IPS-20b (cell line): ENCODE results near the gene STK39.
"Not testable (repeated sequence)": the region's sequence is repeated elsewhere in the genome, so short reads cannot be mapped to it uniquely, and the experiment has no call there.

Source experiments
- H3K27ac ChIP-seq: one replicate; pipeline ENCODE4 v1.5.1; 2013; ENCODE audit warnings: low read length
- H3K27me3 ChIP-seq: 2 replicates; pipeline ENCODE4 v1.6.1; 2013; ENCODE audit warnings: mild to moderate bottlenecking, low read length, inconsistent platforms; ENCODE audit not compliant: insufficient read depth
- H3K36me3 ChIP-seq: 2 replicates; pipeline ENCODE4 v1.6.1; 2013; ENCODE audit warnings: low read depth, mild to moderate bottlenecking, inconsistent platforms, low read length, moderate library complexity; ENCODE audit not compliant: insufficient read depth
- H3K4me1 ChIP-seq: 2 replicates; pipeline ENCODE4 v1.6.1; 2013; ENCODE audit warnings: mild to moderate bottlenecking, control low read depth, inconsistent platforms, low read length, moderate library complexity; ENCODE audit not compliant: insufficient read depth
- H3K4me3 ChIP-seq: 2 replicates; pipeline ENCODE4 v1.5.1; 2013; ENCODE audit warnings: mild to moderate bottlenecking, low read length, inconsistent platforms
- H3K9ac ChIP-seq: 2 replicates; pipeline ENCODE4 v1.6.1; 2013; ENCODE audit warnings: low read depth, mild to moderate bottlenecking, inconsistent platforms, low read length, moderate library complexity
- H3K9me3 ChIP-seq: 2 replicates; pipeline ENCODE4 v1.6.1; 2013; ENCODE audit warnings: mild to moderate bottlenecking, low read depth, low read length, inconsistent platforms; ENCODE audit not compliant: insufficient read depth

STK39 gene

DNA sequence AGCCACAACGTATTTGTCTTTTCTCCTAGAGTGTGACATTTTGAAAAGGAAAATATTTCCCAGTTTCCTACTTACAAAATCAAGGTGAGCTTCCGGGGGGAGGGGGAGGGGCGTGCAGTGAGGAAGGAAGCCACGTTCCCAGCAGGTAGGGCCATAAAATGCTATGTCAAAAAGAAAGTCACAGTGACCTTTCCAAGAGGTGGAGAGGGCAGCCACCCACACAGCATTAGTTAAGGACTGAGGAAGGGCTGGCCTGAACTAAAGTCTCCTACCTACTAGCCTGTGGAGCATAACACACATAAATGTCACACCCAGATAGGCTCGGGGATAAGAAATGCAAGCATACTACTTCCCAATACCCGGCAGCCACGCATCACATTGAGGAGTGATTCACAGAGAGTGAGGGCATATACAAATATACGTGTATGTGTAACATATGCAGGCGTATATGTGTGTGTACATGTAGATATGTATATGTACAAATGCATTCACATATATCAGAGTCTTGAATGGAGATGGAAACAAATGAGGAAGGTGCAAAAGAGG, 191.1 kb downstream of the STK39 start:
- no peaks in the 10 kb centered on the region for H3K4me1 ChIP-seq
- H3K36me3 ChIP-seq = 0 out of 2 replicates have a peak, but pooled peaks cover 3% of the 10 kb centered on the region
- H3K27me3 ChIP-seq = no peaks in the 10 kb centered on the region
- no peak overlapping the region for H3K27ac ChIP-seq
- H3K4me3 ChIP-seq = no peak overlapping the region
- no peaks in the 10 kb centered on the region for H3K9me3 ChIP-seq
- no peak overlapping the region for H3K9ac ChIP-seq

DNA sequence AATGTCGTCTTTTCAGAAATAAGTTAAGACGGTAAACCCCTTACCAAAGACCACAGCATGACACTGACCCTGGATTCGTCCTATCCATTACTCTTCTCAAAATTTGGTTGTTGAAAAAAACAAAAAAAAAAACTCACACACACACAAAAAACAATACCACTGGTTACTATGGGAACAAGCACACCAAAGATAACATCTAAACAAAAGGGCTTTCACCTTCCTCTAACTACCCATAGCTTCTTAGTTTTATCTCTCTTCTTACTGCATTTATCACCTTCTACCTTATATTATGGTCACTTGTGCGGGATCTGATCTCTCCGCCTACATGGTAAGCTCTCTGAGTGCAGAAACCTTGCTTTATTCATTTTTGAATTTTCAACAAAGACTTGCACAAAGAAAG, 192.7 kb downstream of the STK39 start:
- no peak overlapping the region for H3K27ac ChIP-seq
- no peaks in the 10 kb centered on the region for H3K9me3 ChIP-seq
- H3K4me1 ChIP-seq = no peaks in the 10 kb centered on the region; the same call in 1 of the 2 replicates
- H3K4me3 ChIP-seq = no peak overlapping the region
- H3K9ac ChIP-seq = no peak overlapping the region
- H3K27me3 ChIP-seq = no peaks in the 10 kb centered on the region
- 0 out of 2 replicates have a peak, but pooled peaks cover 3% of the 10 kb centered on the region for H3K36me3 ChIP-seq

DNA sequence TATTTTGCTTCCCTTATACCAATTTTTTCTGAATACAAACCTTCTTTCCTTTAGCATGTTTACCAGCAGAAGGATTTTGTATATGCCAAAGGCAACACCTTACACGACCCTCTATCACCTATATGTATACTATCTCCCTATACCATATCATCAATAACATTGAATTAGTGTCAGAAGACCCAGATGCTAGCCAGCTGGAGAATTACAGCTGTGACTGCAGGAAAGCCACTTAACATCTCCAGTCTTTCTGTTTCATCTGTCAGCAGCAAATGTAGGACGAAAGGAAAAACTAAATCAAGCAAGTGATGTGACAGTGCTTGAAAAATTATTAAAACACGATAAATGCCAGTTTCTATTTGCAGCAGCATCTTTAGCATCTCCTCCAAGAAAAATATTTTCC, 193.7 kb downstream of the STK39 start:
- H3K9ac ChIP-seq = no peak overlapping the region
- no peaks in the 10 kb centered on the region for H3K27me3 ChIP-seq
- H3K27ac ChIP-seq = no peak overlapping the region
- H3K9me3 ChIP-seq = no peaks in the 10 kb centered on the region
- no peaks in the 10 kb centered on the region; the same call in 1 of the 2 replicates for H3K4me1 ChIP-seq
- H3K36me3 ChIP-seq = no peaks in the 10 kb centered on the region
- H3K4me3 ChIP-seq = no peak overlapping the region

DNA sequence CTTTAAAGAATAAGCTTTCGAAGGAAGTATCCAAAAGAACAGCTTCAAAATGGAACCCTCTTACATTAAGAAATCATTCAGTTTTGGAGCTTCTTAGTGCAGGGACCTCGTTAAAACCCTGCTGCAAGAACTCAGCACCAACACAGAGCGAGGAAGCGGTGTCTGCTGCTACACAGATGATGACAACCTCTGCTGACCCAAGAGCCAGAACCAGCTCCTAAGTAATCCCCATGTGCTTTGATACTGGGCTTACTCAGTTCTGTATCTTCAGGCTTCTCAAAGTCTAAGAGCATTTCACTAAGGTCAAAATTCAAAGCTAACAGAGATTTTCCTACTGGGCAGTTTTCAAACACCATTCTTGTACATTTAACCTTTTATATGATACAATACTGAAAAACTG, 194.6 kb downstream of the STK39 start:
- no peak overlapping the region for H3K27ac ChIP-seq
- no peak overlapping the region for H3K9ac ChIP-seq
- H3K4me3 ChIP-seq = no peak overlapping the region
- H3K4me1 ChIP-seq = no peaks in the 10 kb centered on the region; the same call in 1 of the 2 replicates
- no peaks in the 10 kb centered on the region for H3K9me3 ChIP-seq
- no peaks in the 10 kb centered on the region for H3K36me3 ChIP-seq
- no peaks in the 10 kb centered on the region for H3K27me3 ChIP-seq

DNA sequence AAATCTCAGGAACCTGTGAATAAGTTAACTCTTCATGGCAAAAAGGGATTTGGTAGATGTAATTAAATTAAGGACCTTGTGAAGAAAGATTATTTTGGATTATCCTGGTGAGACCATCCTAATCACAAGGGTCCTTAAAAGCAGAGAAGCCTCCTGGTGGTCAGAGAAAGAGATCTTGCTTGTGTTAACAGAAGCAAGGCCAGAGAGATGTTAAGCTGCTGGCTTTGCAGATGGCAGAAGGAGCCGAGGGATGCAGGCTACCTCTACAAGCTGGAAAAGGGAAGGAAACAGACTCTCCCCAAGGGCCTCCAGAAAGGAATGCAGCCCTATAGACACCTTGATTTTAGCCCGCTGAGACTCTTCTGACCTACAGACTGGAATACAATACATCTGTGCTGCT, 197.0 kb downstream of the STK39 start:
- Histone ChIP-seq H3K9me3 (no peaks in the 10 kb centered on the region), H3K27ac (no peak overlapping the region), H3K9ac (no peak overlapping the region), H3K27me3 (no peaks in the 10 kb centered on the region), H3K4me3 (no peak overlapping the region), H3K4me1 (no peaks in the 10 kb centered on the region; the same call in 1 of the 2 replicates), H3K36me3 (no peaks in the 10 kb centered on the region)

GRCh38 chr2:168049609-168050008, 197.8 kb downstream of the STK39 start:
- H3K36me3 ChIP-seq = no peaks in the 10 kb centered on the region
- no peak overlapping the region for H3K27ac ChIP-seq
- H3K9me3 ChIP-seq = no peaks in the 10 kb centered on the region
- no peaks in the 10 kb centered on the region; the same call in 1 of the 2 replicates for H3K4me1 ChIP-seq
- H3K9ac ChIP-seq = no peak overlapping the region
- no peaks in the 10 kb centered on the region for H3K27me3 ChIP-seq
- H3K4me3 ChIP-seq = no peak overlapping the region

DNA sequence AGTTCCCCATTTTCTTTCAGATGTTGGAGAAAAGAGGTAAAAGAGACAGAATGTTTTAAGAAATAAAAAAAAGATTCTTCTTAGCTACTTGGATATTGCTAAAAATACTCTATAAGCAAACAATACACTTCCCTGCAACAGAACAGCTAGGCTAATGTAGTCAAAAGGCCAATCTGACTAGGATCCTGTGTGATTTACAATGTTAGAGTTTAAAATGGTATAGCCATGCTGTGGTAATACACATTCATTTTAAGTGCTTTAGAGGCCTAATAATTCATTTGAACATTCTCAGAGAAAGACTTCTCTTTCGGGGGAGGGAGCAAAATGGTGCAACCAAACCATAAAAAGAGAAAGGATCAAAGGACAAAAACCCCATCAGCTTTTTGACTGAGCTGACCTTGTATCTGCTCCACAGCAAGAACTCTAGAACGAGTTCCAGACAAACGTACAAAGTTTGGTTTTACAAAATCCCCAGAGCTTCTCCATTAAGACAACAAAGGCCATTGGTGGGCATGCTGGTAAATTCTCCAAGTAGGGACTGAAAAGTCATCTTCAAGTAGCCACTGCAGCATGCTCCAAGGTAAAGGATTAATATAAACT, 200.2 kb downstream of the STK39 start:
- Histone ChIP-seq H3K27me3 (no peaks in the 10 kb centered on the region), H3K9me3 (no peaks in the 10 kb centered on the region), H3K36me3 (no peaks in the 10 kb centered on the region), H3K27ac (no peak overlapping the region), H3K4me3 (no peak overlapping the region), H3K4me1 (no peaks in the 10 kb centered on the region; the same call in 1 of the 2 replicates), H3K9ac (no peak overlapping the region)

- Histone ChIP-seq H3K9me3 (no peaks in the 10 kb centered on the region), H3K27ac (no peak overlapping the region), H3K4me3 (no peak overlapping the region), H3K36me3 (no peaks in the 10 kb centered on the region), H3K9ac (no peak overlapping the region), H3K4me1 (no peaks in the 10 kb centered on the region; the same call in 1 of the 2 replicates), H3K27me3 (no peaks in the 10 kb centered on the region)
Measured at GRCh38 chr2:168044579-168044978, 202.8 kb downstream of the STK39 start.

- Histone ChIP-seq H3K9ac (no peak overlapping the region), H3K4me3 (no peak overlapping the region), H3K27me3 (no peaks in the 10 kb centered on the region), H3K4me1 (no peaks in the 10 kb centered on the region; the same call in 1 of the 2 replicates), H3K36me3 (no peaks in the 10 kb centered on the region), H3K9me3 (no peaks in the 10 kb centered on the region), H3K27ac (no peak overlapping the region)
Measured at GRCh38 chr2:168044176-168044575, 203.2 kb downstream of the STK39 start.

- not testable (repeated sequence) for H3K27ac ChIP-seq
Measured at GRCh38 chr2:168042127-168042824, 205.1 kb downstream of the STK39 start.

DNA sequence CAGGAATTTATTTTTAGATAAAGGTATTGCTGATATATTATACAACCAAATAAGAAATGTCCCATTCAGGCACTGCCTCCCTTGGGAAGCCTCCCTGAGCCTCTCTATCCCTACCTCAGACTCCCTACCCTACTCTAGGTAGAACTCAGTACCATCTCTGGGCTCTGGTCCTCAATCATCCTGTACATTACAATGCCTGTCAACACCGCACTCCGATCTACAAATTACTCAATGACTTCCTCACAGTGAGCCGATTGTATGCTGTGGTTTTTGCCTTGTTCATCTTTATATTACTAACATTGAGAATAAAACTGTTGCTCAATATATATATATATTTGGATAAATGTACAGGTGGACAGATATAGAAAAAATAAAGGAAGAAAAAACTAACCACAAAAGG, 207.5 kb downstream of the STK39 start:
- no peak overlapping the region for H3K27ac ChIP-seq
- no peaks in the 10 kb centered on the region for H3K27me3 ChIP-seq
- H3K9me3 ChIP-seq = no peaks in the 10 kb centered on the region
- no peaks in the 10 kb centered on the region for H3K36me3 ChIP-seq
- no peak overlapping the region for H3K9ac ChIP-seq
- no peaks in the 10 kb centered on the region; the same call in 1 of the 2 replicates for H3K4me1 ChIP-seq
- H3K4me3 ChIP-seq = no peak overlapping the region

More at GRCh38 chr2:168042127-168042824, 205.1 kb downstream of the STK39 start:
- H3K36me3 ChIP-seq, H3K27me3 ChIP-seq, H3K9ac ChIP-seq, H3K4me3 ChIP-seq, H3K9me3 ChIP-seq, H3K4me1 ChIP-seq: not testable (repeated sequence)

DNA sequence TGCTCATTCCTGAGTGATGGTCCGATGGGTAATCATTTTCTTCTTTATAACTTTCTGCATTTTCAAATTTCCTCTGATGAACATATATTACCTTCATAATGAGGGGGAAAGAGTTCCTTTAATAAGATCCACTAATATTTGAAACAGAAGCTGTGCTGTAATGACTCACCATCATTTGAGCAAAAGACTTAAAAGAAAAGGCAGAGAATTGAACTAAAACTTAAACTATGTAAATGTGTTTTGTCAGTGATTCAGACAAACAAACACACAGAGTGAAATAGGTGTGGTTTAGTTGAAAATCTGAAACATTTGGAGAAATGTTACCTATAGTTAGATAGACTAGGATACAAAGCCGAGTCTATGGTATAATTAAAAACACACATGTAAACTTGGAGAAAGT, 209.6 kb downstream of the STK39 start:
- Histone ChIP-seq H3K4me3 (no peak overlapping the region), H3K36me3 (no peaks in the 10 kb centered on the region), H3K27me3 (no peaks in the 10 kb centered on the region), H3K27ac (no peak overlapping the region), H3K4me1 (no peaks in the 10 kb centered on the region), H3K9me3 (no peaks in the 10 kb centered on the region), H3K9ac (no peak overlapping the region)
